GM12878 (cell line): ENCODE measurements around the gene IER5. TPM values are rescaled to one million over a fixed set of nuclear protein-coding genes. Genes with fewer than 3 reads are reported as not detected.

Experiments
- ATAC-seq: fragments of 200-7000 bp; cut with Tn5 transposase; 3 replicates; pipeline ENCODE4 v1.9.1; 2020; ENCODE audit warnings: mild to moderate bottlenecking, moderate library complexity
- BruUV-seq: library from RNA; stranded (reverse); fragments of 400-500 nt; replicated peaks from 2 replicates; lab custom pipeline; 2021; lab: Mats Ljungman, UMichigan
- CTCF ChIA-PET: fragments of 300-600 bp; sonication (Branson Sonifier 250); formaldehyde crosslinking; extraction: SDS; loops from one replicate; lab custom pipeline; 2021; ENCODE audit warnings: inconsistent platforms; lab: Yijun Ruan, JAX
- POLR2A ChIA-PET: fragments of 350-600 bp; formaldehyde crosslinking; extraction: SDS; loops from one replicate; lab custom pipeline; 2021; ENCODE audit warnings: inconsistent platforms; lab: Charles Lee
- RAD21 ChIA-PET: fragments of 300-600 bp; sonication (Branson Sonifier 250); formaldehyde crosslinking; loops from one replicate; lab custom pipeline; 2023; ENCODE audit warnings: antibody characterized with exemption; ENCODE audit not compliant: unreplicated experiment; lab: Charles Lee
- SMC1A ChIA-PET: fragments of 300-600 bp; sonication (Branson Sonifier 250); formaldehyde crosslinking; loops from one replicate; lab custom pipeline; 2023; ENCODE audit not compliant: unreplicated experiment, uncharacterized antibody; lab: Charles Lee
- DNase-seq: peaks from one replicate; pipeline ENCODE4 v3.0.0-alpha.2; 2011; ENCODE audit warnings: low read depth, low spot score
- FAIRE-seq: peaks from 3 replicates; lab custom pipeline; 2011; peaks lifted over from hg19 to GRCh38; lab: Jason Lieb, UNC
- H2AFZ ChIP-seq: 2 replicates; pipeline ENCODE4 v1.6.0; 2011; ENCODE audit warnings: low read depth, low read length, control low read depth; ENCODE audit not compliant: control insufficient read depth
- H3K27ac ChIP-seq: 2 replicates; pipeline ENCODE4 v1.5.1; 2011; ENCODE audit warnings: control low read depth; ENCODE audit not compliant: control insufficient read depth, insufficient read depth
- H3K27me3 ChIP-seq, 2 experiments: replicated peaks in 1 of 2; 2 replicates each; pipeline versions ENCODE4 v1.6.0 to v1.6.1; 2011; ENCODE audit warnings: low read length in 1 of 2; ENCODE audit not compliant: control insufficient read depth in 2 of 2, insufficient read depth in 2 of 2
- H3K36me3 ChIP-seq, 2 experiments: 2 replicates each; pipeline ENCODE4 v1.5.1; 2011; ENCODE audit warnings: low read length in 1 of 2; ENCODE audit not compliant: control insufficient read depth in 2 of 2, insufficient read depth in 2 of 2
- H3K4me1 ChIP-seq: 2 replicates; pipeline ENCODE4 v1.6.1; 2011; ENCODE audit warnings: mild to moderate bottlenecking, low read length, moderate library complexity, mixed read lengths; ENCODE audit not compliant: control insufficient read depth, insufficient read depth
- H3K4me2 ChIP-seq: 2 replicates; pipeline ENCODE4 v1.6.0; 2011; ENCODE audit warnings: control low read depth; ENCODE audit not compliant: control insufficient read depth, insufficient read depth
- H3K4me3 ChIP-seq: fragments of 200-600 bp; sonication (generic); 2 replicates; pipeline ENCODE4 v1.5.1; 2016
- H3K79me2 ChIP-seq: 2 replicates; pipeline ENCODE4 v1.6.0; 2011; ENCODE audit warnings: low read length; ENCODE audit not compliant: control insufficient read depth, insufficient read depth
- H3K9ac ChIP-seq: 2 replicates; pipeline ENCODE4 v1.8.0; 2011; ENCODE audit warnings: low read length, control low read depth, mixed read lengths; ENCODE audit not compliant: control insufficient read depth, insufficient read depth
- H3K9me3 ChIP-seq: replicated peaks from 3 replicates; pipeline ENCODE4 v1.5.1; 2011; ENCODE audit warnings: mild to moderate bottlenecking, low read length; ENCODE audit not compliant: control insufficient read depth, insufficient read depth
- H4K20me1 ChIP-seq: 2 replicates; pipeline ENCODE4 v1.6.0; 2011; ENCODE audit not compliant: control insufficient read depth, insufficient read depth
- BCL11A ChIP-seq: IDR thresholded peaks from 2 replicates; pipeline ENCODE4 v1.6.1; 2011; ENCODE audit warnings: low read depth, low read length
- EED ChIP-seq: sonication (generic); IDR thresholded peaks from 2 replicates; pipeline ENCODE4 v1.6.1; 2016; ENCODE audit warnings: antibody characterized with exemption, low read depth
- FOS ChIP-seq: IDR thresholded peaks from 3 replicates; pipeline ENCODE4 v1.6.1; 2011; ENCODE audit warnings: borderline replicate concordance; ENCODE audit not compliant: insufficient read length; ENCODE audit errors: extremely low read depth
- IRF3 ChIP-seq: fragments of 450-650 bp; IDR thresholded peaks from 2 replicates; pipeline ENCODE4 v1.6.1; 2014; ENCODE audit warnings: mild to moderate bottlenecking
- IRF4 ChIP-seq: IDR thresholded peaks from 2 replicates; pipeline ENCODE4 v1.6.1; 2011; ENCODE audit warnings: low read depth, low read length
- JUNB ChIP-seq: IDR thresholded peaks from 2 replicates; pipeline ENCODE4 v1.6.1; 2016; ENCODE audit warnings: antibody characterized with exemption, mild to moderate bottlenecking
- LARP7 ChIP-seq: fragments of 450-650 bp; IDR thresholded peaks from 2 replicates; pipeline ENCODE4 v1.6.1; 2017; ENCODE audit warnings: mild to moderate bottlenecking
- NFXL1 ChIP-seq: fragments of 450-650 bp; IDR thresholded peaks from 2 replicates; pipeline ENCODE4 v1.6.1; 2017; ENCODE audit warnings: antibody characterized with exemption, mild to moderate bottlenecking, borderline replicate concordance
- NR2F1 ChIP-seq: fragments of 450-650 bp; conservative IDR thresholded peaks from 2 replicates; pipeline ENCODE4 v1.6.1; 2017; ENCODE audit warnings: mild to moderate bottlenecking
- PRDM15 ChIP-seq: fragments of 450-650 bp; formaldehyde crosslinking; IDR thresholded peaks from 2 replicates; pipeline ENCODE4 v1.4.0; 2020; ENCODE audit warnings: mild to moderate bottlenecking, moderate library complexity
- RAD51 ChIP-seq: fragments of 450-650 bp; IDR thresholded peaks from 2 replicates; pipeline ENCODE4 v1.6.1; 2016; ENCODE audit warnings: moderate library complexity, mild to moderate bottlenecking, inconsistent platforms
- RBBP5 ChIP-seq: fragments of 200-600 bp; sonication (generic); conservative IDR thresholded peaks from 2 replicates; pipeline ENCODE4 v1.6.1; 2016
- SIX5 ChIP-seq: IDR thresholded peaks from 2 replicates; pipeline ENCODE4 v1.6.1; 2011; ENCODE audit warnings: mild to moderate bottlenecking, low read depth, low read length, moderate library complexity; ENCODE audit not compliant: severe bottlenecking
- TCF3 ChIP-seq: IDR thresholded peaks from 2 replicates; pipeline ENCODE4 v1.6.1; 2012; ENCODE audit warnings: low read depth, mild to moderate bottlenecking, low read length, borderline replicate concordance; ENCODE audit not compliant: insufficient read depth
- YY1 ChIP-seq: IDR thresholded peaks from 2 replicates; pipeline ENCODE4 v1.6.1; 2011; ENCODE audit warnings: low read depth, mild to moderate bottlenecking, low read length
- WGBS: methylation state at CpG from one replicate; pipeline ENCODE4 v1.1.6; 2016; ENCODE audit warnings: low lambda C conversion rate; ENCODE audit not compliant: insufficient replicate concordance, insufficient coverage; ENCODE audit errors: missing lambda C conversion rate; 5-methylcytosine and 5-hydroxymethylcytosine counted together
- in situ Hi-C: fragments of 300-500 bp; cut with MboI; formaldehyde crosslinking; loops from 9 replicates; pipeline ENCODE4 v1.14.3; 2018; ENCODE audit warnings: mixed read lengths
- intact Hi-C: fragments of 100-400 bp; cut with micrococcal nuclease; formaldehyde crosslinking; loops from one replicate; pipeline ENCODE4 v1.14.2; 2022; ENCODE audit not compliant: unreplicated experiment
- polyA plus RNA-seq, 11 experiments: library from polyadenylated mRNA; depleted of rRNA in 4 of 11; unstranded in 6 of 11; stranded (reverse) in 5 of 11; fragments of >200 nt; fragmentation: Nextera tagmentation in 4 of 11; fragmentation: Illumina TruSeq in 1 of 11; extraction: Ambion mirVana in 4 of 11; extraction: Trizol in 1 of 11; gene quantifications; 1 replicate in 1 of 11; 2 replicates in 10 of 11; pipeline versions ENCODE4 v1.2.1 to v1.2.3, GENCODE V29; 2011 to 2016; ENCODE audit warnings: inconsistent platforms in 2 of 11, missing spikeins in 2 of 11, low read depth in 1 of 11
- total RNA-seq, 4 experiments: library from RNA; depleted of rRNA in 3 of 4; stranded (reverse); fragments of >200 nt in 3 of 4; fragmentation: Illumina TruSeq in 1 of 4; extraction: Trizol in 1 of 4; gene quantifications; 2 replicates each; pipeline versions ENCODE4 v1.2.1 to v1.2.3, GENCODE V29; 2013 to 2021
- TF ChIP-seq, protein P1 (sequence below): IDR thresholded peaks from 2 replicates; pipeline ENCODE4 v1.6.1; 2012; ENCODE audit warnings: low read depth, low read length, improper control_type of control experiment
- TF ChIP-seq, protein P2 (sequence below): IDR thresholded peaks from 2 replicates; pipeline ENCODE4 v1.6.1; 2011; ENCODE audit warnings: low read depth, mild to moderate bottlenecking, low read length, moderate library complexity, borderline replicate concordance; ENCODE audit errors: extremely low read depth

IER5 gene
- total and polyA plus RNA-seq, 10 of the 15 experiments (the other 5 are each of a cell fraction or from before 2014, with no cell fraction given), result 4.3 to 75.2 (median 30.5) TPM

DNA sequence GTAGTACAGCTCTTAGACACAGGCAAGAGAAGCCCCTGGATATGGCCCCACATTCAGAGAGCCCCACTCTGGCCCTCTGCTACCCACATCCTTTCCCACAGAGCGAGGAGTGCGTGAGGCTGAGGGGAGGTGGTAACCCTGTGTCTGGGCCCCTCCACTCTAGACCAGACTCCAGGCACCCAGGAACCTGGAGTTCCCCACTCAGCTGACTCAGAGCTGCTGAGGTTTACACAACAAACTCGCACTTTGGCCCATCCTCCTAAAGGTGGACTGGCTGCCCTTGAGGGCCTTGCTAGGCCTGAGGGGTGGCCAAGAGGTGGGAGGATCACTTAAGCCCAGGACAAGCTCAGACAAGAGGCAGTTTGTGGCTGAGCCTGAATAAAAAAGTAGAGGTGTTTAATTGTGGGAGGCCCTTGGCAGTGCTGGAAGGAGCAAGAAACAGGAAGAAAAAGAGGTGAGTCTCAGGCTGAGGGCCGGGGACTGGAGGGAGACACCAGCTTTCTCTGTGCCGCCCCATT is 44.0 kb upstream of the IER5 start:
- Histone ChIP-seq H3K36me3 (peaks cover 0 to 5% of the 10 kb centered on the region in 2 experiments; a peak in 1 of 4 replicates), H3K9me3 (no peaks in the 10 kb centered on the region), H3K9ac (peak overlapping the region; percentile 42), H4K20me1 (no peaks in the 10 kb centered on the region), H3K4me3 (no peak overlapping the region; the same call in 1 of the 2 replicates), H3K4me1 (peaks cover 20% of the 10 kb centered on the region), H3K27me3 (no peaks in the 10 kb centered on the region), H2AFZ (no peak overlapping the region), H3K79me2 (peaks cover 21% of the 10 kb centered on the region), H3K4me2 (peak overlapping the region; percentile 62), H3K27ac (peak overlapping the region; percentile 81)
- in situ Hi-C loops (no loop called here), intact Hi-C loops (loop anchor here (1.0 kb wide), 1 partner anchor 18 kb away; no protein-coding TSS in a partner anchor)
- ChIA-PET SMC1A (interaction anchor here (0.6 to 13.6 kb wide), 16 partner anchors 12 to 385 kb away, joined by 3 to 276 read pairs (median 4); partner anchors contain the start of gene MR1), POLR2A (interaction anchor here (0.7 to 2.7 kb wide), 10 partner anchors 11 to 108 kb away, joined by 3 to 15 read pairs (median 6); partner anchors contain the start of genes MR1 and STX6), CTCF (interaction anchor here (0.5 to 13.7 kb wide), 14 partner anchors 9 to 133 kb away, joined by 3 to 321 read pairs (median 4); no protein-coding TSS in a partner anchor), RAD21 (interaction anchor here (0.7 to 13.1 kb wide), 17 partner anchors 11 to 183 kb away, joined by 3 to 189 read pairs (median 7); partner anchors contain the start of gene MR1)
- FAIRE-seq (peak; percentile 87), ATAC-seq (peak; percentile 95), DNase-seq (peak; percentile 60)
- 43% methylated on average over 5 of the region's 5 CpGs for WGBS
- no TSS peak for BruUV-seq
- TF ChIP-seq NFXL1, result no peak
- TF ChIP-seq, protein P1, sequence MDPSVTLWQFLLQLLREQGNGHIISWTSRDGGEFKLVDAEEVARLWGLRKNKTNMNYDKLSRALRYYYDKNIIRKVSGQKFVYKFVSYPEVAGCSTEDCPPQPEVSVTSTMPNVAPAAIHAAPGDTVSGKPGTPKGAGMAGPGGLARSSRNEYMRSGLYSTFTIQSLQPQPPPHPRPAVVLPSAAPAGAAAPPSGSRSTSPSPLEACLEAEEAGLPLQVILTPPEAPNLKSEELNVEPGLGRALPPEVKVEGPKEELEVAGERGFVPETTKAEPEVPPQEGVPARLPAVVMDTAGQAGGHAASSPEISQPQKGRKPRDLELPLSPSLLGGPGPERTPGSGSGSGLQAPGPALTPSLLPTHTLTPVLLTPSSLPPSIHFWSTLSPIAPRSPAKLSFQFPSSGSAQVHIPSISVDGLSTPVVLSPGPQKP, result no peak
- no peak for TF ChIP-seq RBBP5
- TF ChIP-seq EED, result 0 out of 2 replicates have a peak, but pooled peaks have one; percentile 26
- TF ChIP-seq PRDM15, result no peak
- TF ChIP-seq TCF3, result no peak
- no peak for TF ChIP-seq FOS
- TF ChIP-seq RAD51, result peak; percentile 22; the same call in 1 of the 2 replicates
- no peak for TF ChIP-seq IRF4
- TF ChIP-seq LARP7, result peak; percentile 21; the same call in 1 of the 2 replicates
- no peak for TF ChIP-seq JUNB
- TF ChIP-seq YY1, result peak; percentile 41; the same call in 1 of the 2 replicates
- TF ChIP-seq NR2F1, result peak; percentile 80; the same call in 1 of the 2 replicates
- TF ChIP-seq IRF3, result no peak
- no peak for TF ChIP-seq BCL11A
- TF ChIP-seq SIX5, result no peak
- TF ChIP-seq, protein P2, sequence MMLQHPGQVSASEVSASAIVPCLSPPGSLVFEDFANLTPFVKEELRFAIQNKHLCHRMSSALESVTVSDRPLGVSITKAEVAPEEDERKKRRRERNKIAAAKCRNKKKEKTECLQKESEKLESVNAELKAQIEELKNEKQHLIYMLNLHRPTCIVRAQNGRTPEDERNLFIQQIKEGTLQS, result no peak
